ENCODE results near the gene ARHGEF1. TPM values are rescaled to one million over a fixed set of nuclear protein-coding genes. Genes with fewer than 3 reads are reported as not detected.

ARHGEF1 gene
- total RNA-seq, 1 donor from 2014 or later: 69.9 TPM

DNA sequence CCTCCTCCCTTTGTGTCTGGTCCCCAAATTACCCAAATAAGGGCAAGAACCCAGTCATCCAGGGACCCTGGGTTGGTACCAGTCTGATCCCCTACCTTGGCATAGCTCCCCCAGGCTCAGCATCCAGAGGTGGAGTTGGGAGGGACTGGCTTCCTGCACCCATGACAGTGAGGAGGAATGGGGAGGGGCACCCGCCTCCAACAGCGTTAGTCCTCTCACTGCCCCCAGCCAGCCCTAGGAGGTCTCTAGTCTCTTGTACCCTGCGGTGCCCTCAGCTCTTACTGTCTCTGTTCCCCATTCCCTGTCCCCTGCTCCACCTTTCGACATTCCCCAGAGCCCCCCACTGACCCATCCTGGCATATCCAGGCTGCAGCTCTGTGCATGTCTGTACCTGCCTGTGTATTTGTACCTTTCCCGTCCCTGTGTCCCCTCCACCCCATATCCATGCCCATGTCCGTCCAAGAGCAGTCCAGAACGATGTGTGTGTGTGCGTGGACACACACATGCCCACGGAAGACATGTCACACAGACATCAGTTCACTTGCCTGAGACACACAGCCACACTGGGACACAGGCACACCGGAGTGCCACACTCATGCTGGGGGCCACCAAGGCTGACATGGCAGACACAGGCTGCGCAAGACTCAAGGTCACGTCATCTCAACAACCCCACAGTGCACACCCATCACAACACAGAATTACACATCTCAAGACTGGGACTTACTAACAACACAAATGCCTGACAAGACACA, 27.4 kb downstream of the ARHGEF1 start:
- no peaks in the 10 kb centered on the region for H3K9me3 Mint-ChIP-seq
- DNase-seq (ENCODE audit: low read depth, low spot score): no peak
- H3K4me1 Mint-ChIP-seq: peaks cover 4% of the 10 kb centered on the region
- TF ChIP-seq, protein P1, sequence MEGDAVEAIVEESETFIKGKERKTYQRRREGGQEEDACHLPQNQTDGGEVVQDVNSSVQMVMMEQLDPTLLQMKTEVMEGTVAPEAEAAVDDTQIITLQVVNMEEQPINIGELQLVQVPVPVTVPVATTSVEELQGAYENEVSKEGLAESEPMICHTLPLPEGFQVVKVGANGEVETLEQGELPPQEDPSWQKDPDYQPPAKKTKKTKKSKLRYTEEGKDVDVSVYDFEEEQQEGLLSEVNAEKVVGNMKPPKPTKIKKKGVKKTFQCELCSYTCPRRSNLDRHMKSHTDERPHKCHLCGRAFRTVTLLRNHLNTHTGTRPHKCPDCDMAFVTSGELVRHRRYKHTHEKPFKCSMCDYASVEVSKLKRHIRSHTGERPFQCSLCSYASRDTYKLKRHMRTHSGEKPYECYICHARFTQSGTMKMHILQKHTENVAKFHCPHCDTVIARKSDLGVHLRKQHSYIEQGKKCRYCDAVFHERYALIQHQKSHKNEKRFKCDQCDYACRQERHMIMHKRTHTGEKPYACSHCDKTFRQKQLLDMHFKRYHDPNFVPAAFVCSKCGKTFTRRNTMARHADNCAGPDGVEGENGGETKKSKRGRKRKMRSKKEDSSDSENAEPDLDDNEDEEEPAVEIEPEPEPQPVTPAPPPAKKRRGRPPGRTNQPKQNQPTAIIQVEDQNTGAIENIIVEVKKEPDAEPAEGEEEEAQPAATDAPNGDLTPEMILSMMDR (conservative IDR thresholded peaks at IDR 0.05): no peak
- H3K27ac Mint-ChIP-seq (ENCODE audit: unreplicated experiment): no peak overlapping the region
- peak overlapping the region; percentile 11 for H3K4me3 Mint-ChIP-seq
- peaks cover 8% of the 10 kb centered on the region for H3K27me3 Mint-ChIP-seq (ENCODE audit: low read depth)
- peaks cover 2% of the 10 kb centered on the region for H3K36me3 Mint-ChIP-seq (ENCODE audit: low read depth)

DNA sequence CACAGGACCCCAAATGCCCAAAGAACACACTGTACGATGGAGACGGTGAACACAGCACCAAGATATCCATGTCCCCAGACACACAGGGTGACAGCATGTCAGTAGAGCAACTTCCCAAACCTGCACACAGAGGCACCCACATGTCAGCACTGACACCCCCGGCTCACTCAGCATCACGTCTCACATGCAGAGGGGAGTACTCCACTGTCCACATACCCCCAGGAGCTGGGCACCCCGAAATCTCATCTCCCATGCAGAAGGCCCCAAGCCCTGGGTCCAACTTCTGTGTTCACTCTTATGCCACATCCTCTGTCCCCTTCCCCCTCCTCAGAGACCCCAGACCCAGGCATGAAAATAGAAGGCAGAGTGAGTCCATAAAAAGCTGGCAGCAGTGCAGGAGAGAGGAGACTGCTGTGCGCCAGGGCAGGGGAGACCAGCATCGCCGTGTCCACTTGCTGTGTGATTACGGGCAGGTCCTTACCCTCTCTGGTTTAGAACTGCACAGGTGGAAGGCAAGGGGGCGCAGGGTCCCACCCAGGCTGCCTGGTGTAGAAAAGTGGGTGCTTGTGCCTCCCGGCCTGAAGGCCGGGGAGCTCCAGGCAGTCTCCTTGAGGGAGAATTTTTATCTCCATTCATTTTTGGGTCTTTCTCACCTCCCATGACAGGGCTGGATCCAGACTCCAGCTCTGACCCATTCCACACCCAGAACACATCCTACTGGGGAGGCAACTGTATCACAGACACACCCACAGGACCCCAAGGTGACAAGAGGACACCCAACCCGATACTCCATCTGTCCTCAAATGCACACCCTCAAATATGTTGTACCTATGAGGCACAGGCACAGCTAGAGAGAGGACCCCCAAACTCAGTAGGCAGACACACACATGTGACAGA, 28.3 kb downstream of the ARHGEF1 start:
- TF ChIP-seq, protein P1 (conservative IDR thresholded peaks at IDR 0.05): no peak
- Mint-ChIP-seq H3K27ac (ENCODE audit: unreplicated experiment) (no peak overlapping the region), H3K4me1 (no peaks in the 10 kb centered on the region), H3K4me3 (peak overlapping the region; percentile 20), H3K36me3 (ENCODE audit: low read depth) (no peaks in the 10 kb centered on the region), H3K27me3 (ENCODE audit: low read depth) (peaks cover 8% of the 10 kb centered on the region), H3K9me3 (no peaks in the 10 kb centered on the region)
- DNase-seq (ENCODE audit: low read depth, low spot score): no peak

DNA sequence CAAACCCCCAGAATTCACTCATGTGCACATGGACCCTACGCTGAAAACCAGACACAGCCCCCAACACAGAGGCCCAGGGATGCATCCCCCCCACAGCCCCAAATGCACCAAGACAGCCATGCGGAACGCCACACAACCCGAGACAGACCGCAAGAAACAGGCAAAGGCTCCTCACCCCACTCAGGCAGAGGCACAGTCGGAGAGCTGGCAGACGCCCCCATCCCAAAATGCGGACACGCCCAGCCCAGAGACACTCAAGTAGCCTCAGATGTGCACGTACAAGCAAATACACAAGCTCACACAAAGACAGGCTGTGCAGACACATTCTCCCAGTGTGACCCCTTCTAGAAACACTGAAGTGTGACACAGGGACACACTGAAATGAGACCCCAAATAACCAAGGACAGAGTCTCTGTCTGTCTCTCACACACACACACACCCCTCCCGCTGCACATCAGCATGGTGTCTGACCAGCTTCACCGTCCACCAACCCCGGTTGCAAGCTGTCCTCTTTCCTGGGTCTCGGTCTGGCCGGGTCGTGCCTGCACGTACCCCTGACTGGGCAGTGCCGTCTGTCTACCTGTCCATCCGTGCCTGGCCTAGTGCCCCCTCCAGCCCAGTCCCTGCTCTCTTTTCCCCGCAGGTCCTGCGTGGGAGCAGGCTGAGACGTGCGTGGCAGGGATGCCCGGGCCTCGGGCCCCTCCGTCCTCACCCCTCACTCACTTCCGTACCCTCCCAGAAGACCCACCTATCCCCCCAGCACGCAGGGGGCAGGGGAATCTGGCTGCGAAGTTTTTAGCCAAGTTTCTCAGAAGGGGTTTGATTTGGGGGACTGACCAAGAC, 29.1 kb downstream of the ARHGEF1 start:
- H3K36me3 Mint-ChIP-seq (ENCODE audit: low read depth): no peaks in the 10 kb centered on the region
- TF ChIP-seq, protein P1 (conservative IDR thresholded peaks at IDR 0.05): no peak
- no peak for DNase-seq (ENCODE audit: low read depth, low spot score)
- H3K27ac Mint-ChIP-seq (ENCODE audit: unreplicated experiment): no peak overlapping the region
- peaks cover 8% of the 10 kb centered on the region for H3K27me3 Mint-ChIP-seq (ENCODE audit: low read depth)
- peak overlapping the region; percentile 20 for H3K4me3 Mint-ChIP-seq
- no peaks in the 10 kb centered on the region for H3K9me3 Mint-ChIP-seq
- no peaks in the 10 kb centered on the region for H3K4me1 Mint-ChIP-seq

DNA sequence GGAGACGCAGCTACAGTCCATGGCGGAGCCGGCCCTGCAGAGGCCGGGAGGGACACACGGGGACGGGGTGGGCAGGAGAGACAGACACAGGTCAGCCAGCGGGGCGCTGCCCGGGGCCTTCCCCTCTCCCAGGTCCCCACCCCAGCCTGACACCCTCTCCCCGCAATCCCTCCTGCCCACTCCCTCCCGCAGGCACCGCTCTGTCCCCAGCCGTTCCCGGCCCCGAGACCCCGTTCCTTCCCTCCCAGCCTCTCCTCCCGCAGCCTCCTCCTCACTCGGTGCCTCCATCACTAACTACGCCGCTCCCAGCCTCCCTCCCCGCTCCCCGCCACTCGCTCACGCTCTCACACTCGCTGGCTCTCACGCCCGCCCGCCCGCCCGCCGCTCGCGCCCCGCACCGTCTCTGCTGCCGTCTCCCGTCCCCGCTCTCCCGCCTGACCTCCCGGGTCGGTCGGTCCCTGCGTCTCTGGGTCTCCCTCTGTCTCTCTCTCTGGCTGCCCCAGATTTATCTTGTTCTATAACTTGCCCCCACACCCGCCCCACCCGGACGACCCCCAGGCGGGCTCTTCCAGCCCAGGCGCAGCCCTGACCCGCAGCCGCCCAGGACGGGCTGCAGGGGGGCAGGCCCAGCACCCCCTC, 30.0 kb downstream of the ARHGEF1 start:
- Mint-ChIP-seq H3K4me1 (no peaks in the 10 kb centered on the region), H3K36me3 (ENCODE audit: low read depth) (no peaks in the 10 kb centered on the region), H3K27me3 (ENCODE audit: low read depth) (peaks cover 6% of the 10 kb centered on the region), H3K9me3 (no peaks in the 10 kb centered on the region), H3K27ac (ENCODE audit: unreplicated experiment) (no peak overlapping the region), H3K4me3 (no peak overlapping the region)
- TF ChIP-seq, protein P1 (conservative IDR thresholded peaks at IDR 0.05): no peak
- DNase-seq (ENCODE audit: low read depth, low spot score): no peak
